ENCODE data around the gene MRPL43. TPM values are rescaled to one million over a fixed set of nuclear protein-coding genes. Genes with fewer than 3 reads are reported as not detected.

Gene MRPL43
- total and polyA plus RNA-seq, 9 of the 15 experiments (the other 6 are each of a cell fraction or from before 2014, with no cell fraction given), result 15.1 to 63.7 (median 37.2) TPM

GRCh38 chr10:100986952-100987684, at the start of gene MRPL43, which contains the start of gene TWNK (continued):
- TF ChIP-seq ZBTB40 (IDR thresholded peaks at IDR 0.05) (peak; percentile 98), ZBTB40 (CRISPR knock-in tag; IDR thresholded peaks at IDR 0.05) (no peak), ZNF263 (CRISPR knock-in tag; IDR thresholded peaks at IDR 0.05; ENCODE audit: borderline replicate concordance) (no peak), ARID1B (IDR thresholded peaks at IDR 0.05) (0 out of 2 replicates have a peak, but pooled peaks have one; percentile 6), TARDBP (IDR thresholded peaks at IDR 0.05) (no peak), NELFE (IDR thresholded peaks at IDR 0.05; ENCODE audit: insufficient read depth, insufficient read length) (no peak), HMGN3 (IDR thresholded peaks at IDR 0.05; ENCODE audit: borderline replicate concordance, extremely low read depth, insufficient read length, low read depth, low read length) (peak; percentile 44), SMARCA4 (IDR thresholded peaks at IDR 0.05) (no peak), ZNF395 (CRISPR knock-in tag; IDR thresholded peaks at IDR 0.05) (peak; percentile 43; the same call in 1 of the 2 replicates), RBBP5 (IDR thresholded peaks at IDR 0.05; ENCODE audit: borderline replicate concordance, insufficient read depth, low read length, poor library complexity, severe bottlenecking) (peak; percentile 90), RBM39 (optimal IDR thresholded peaks at IDR 0.05; ENCODE audit: low read depth, low read length) (no peak), DIDO1 (tag; IDR thresholded peaks at IDR 0.05; ENCODE audit: low read depth) (peak; percentile 86), ZNF3 (CRISPR knock-in tag; IDR thresholded peaks at IDR 0.05) (no peak), TRIM24 (IDR thresholded peaks at IDR 0.05) (no peak), PHF21A (IDR thresholded peaks at IDR 0.05; ENCODE audit: borderline replicate concordance, low read depth) (no peak), CXXC5 (CRISPR knock-in tag; IDR thresholded peaks at IDR 0.05) (peak; percentile 57), HES1 (IDR thresholded peaks at IDR 0.05; ENCODE audit: low read depth) (no peak), ZNF133 (CRISPR knock-in tag; IDR thresholded peaks at IDR 0.05) (no peak)
